Vagina (tissue), 2 donors: ENCODE results near the gene WDR1.

ENCODE experiments used
- POLR2A ChIP-seq, 2 donors: fragments of 450-650 bp; IDR thresholded peaks; one replicate each; pipeline ENCODE4 v1.6.1; 2017; ENCODE audit warnings: antibody characterized with exemption in 2 of 2, mild to moderate bottlenecking in 2 of 2, moderate library complexity in 2 of 2
- POLR2AphosphoS5 ChIP-seq, 2 donors: sonication (generic); formaldehyde crosslinking; IDR thresholded peaks; one replicate each; pipeline ENCODE4 v1.9.0; 2017; ENCODE audit warnings: antibody characterized with exemption in 2 of 2, mild to moderate bottlenecking in 2 of 2, low read depth in 1 of 2; ENCODE audit not compliant: insufficient read depth in 1 of 2
- TF ChIP-seq, protein P1 (sequence below), 3 experiments: fragments of 450-650 bp in 2 of 3; fragments of 200-600 bp in 1 of 3; sonication (generic) in 1 of 3; IDR thresholded peaks; one replicate each; pipeline ENCODE4 v1.5.1; 2017 to 2019; ENCODE audit warnings: antibody characterized with exemption in 3 of 3, mild to moderate bottlenecking in 2 of 3, moderate library complexity in 2 of 3

DNA sequence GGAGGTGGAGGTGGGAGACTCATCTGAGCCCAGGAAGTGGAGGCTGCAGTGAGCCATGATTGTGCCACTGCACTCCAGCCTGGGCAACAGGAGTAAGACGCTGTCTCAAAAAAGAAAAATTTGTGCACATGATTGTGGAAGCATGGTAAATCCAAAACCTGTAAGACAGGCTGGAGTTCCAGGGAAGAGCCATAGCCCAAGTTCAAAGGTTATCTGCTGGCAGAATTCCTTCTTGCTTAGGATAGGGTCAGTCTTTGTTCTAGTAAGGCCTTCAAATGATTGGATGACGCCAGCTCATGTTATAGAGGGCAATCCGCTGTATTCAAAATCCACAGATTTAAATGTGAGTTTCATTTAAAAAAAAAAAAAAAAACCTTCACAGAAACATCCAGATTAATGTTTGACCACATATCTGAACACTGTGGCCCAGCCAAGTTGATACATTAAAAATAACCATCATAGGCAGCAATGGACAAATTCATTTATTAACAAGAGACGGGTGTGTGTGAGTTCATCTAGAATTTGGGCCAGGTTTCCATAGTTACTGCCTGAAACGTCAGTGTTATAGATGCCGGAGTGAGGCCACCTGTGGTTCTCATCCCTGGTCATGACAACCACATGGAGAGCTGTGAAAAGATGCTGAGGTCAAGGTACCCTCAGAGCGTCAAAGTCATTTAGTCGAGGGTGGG, 60.1 kb downstream of the WDR1 start:
- no peak for TF ChIP-seq POLR2A (IDR thresholded peaks at IDR 0.05)
- TF ChIP-seq, protein P1, sequence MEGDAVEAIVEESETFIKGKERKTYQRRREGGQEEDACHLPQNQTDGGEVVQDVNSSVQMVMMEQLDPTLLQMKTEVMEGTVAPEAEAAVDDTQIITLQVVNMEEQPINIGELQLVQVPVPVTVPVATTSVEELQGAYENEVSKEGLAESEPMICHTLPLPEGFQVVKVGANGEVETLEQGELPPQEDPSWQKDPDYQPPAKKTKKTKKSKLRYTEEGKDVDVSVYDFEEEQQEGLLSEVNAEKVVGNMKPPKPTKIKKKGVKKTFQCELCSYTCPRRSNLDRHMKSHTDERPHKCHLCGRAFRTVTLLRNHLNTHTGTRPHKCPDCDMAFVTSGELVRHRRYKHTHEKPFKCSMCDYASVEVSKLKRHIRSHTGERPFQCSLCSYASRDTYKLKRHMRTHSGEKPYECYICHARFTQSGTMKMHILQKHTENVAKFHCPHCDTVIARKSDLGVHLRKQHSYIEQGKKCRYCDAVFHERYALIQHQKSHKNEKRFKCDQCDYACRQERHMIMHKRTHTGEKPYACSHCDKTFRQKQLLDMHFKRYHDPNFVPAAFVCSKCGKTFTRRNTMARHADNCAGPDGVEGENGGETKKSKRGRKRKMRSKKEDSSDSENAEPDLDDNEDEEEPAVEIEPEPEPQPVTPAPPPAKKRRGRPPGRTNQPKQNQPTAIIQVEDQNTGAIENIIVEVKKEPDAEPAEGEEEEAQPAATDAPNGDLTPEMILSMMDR (IDR thresholded peaks at IDR 0.05) = no peak
- no peak for TF ChIP-seq POLR2AphosphoS5 (IDR thresholded peaks at IDR 0.05; ENCODE audit: insufficient read depth in 1 of 2, low read depth in 1 of 2)
